Neural progenitor cell (in vitro differentiated cells): ENCODE measurements around the gene PLPPR2. TPM values are rescaled to one million over a fixed set of nuclear protein-coding genes. Genes with fewer than 3 reads are reported as not detected.
A peak's percentile ranks its signal among the peaks of the same experiment; 100 is the strongest.
"Not testable (repeated sequence)": the region's sequence is repeated elsewhere in the genome, so short reads cannot be mapped to it uniquely, and the experiment has no call there.

Experiments used
- DNase-seq: peaks from one replicate; pipeline ENCODE4 v3.0.0-alpha.2; 2016; ENCODE audit warnings: low spot score
- H2AFZ ChIP-seq: fragments of 200-600 bp; sonication (generic); replicated peaks from 2 replicates; pipeline ENCODE4 v1.6.1; 2016; ENCODE audit warnings: antibody characterized with exemption
- H3F3A ChIP-seq: fragments of 200-600 bp; sonication (generic); 2 replicates; pipeline ENCODE4 v1.6.1; 2016; ENCODE audit warnings: antibody characterized with exemption, low read depth
- H3K27ac ChIP-seq: fragments of 200-600 bp; sonication (generic); 2 replicates; pipeline ENCODE4 v1.5.1; 2016; ENCODE audit warnings: mild to moderate bottlenecking
- H3K27me3 ChIP-seq: fragments of 200-600 bp; sonication (generic); 2 replicates; pipeline ENCODE4 v1.6.1; 2016; ENCODE audit warnings: mild to moderate bottlenecking, moderate library complexity
- H3K36me3 ChIP-seq: fragments of 200-600 bp; sonication (generic); 2 replicates; pipeline ENCODE4 v1.5.1; 2016
- H3K4me1 ChIP-seq: fragments of 200-600 bp; sonication (generic); 2 replicates; pipeline ENCODE4 v1.6.1; 2016; ENCODE audit warnings: mixed run types
- H3K4me2 ChIP-seq: fragments of 200-600 bp; sonication (generic); 2 replicates; pipeline ENCODE4 v1.6.1; 2016
- H3K4me3 ChIP-seq: fragments of 200-600 bp; sonication (generic); 2 replicates; pipeline ENCODE4 v1.5.1; 2016
- H3K79me2 ChIP-seq: fragments of 200-600 bp; sonication (generic); 2 replicates; pipeline ENCODE4 v1.6.1; 2016; ENCODE audit warnings: low read depth
- H3K9ac ChIP-seq: fragments of 200-600 bp; sonication (generic); 2 replicates; pipeline ENCODE4 v1.6.1; 2016
- H3K9me3 ChIP-seq: fragments of 200-600 bp; sonication (generic); 2 replicates; pipeline ENCODE4 v1.5.1; 2016; ENCODE audit warnings: low read depth
- H4K20me1 ChIP-seq: fragments of 200-600 bp; sonication (generic); 2 replicates; pipeline ENCODE4 v1.6.1; 2016; ENCODE audit warnings: low read depth
- H3K27ac Mint-ChIP-seq: 3 replicates; pipeline ENCODE4 v1.8.0; 2021; ENCODE audit warnings: mixed read lengths
- H3K27me3 Mint-ChIP-seq: 2 replicates; pipeline ENCODE4 v1.8.0; 2022; ENCODE audit warnings: low read depth, mild to moderate bottlenecking, inconsistent platforms, moderate library complexity, mixed read lengths; ENCODE audit not compliant: insufficient read depth
- H3K36me3 Mint-ChIP-seq: 3 replicates; pipeline ENCODE4 v1.8.0; 2021; ENCODE audit warnings: mixed read lengths
- H3K4me1 Mint-ChIP-seq: 3 replicates; pipeline ENCODE4 v1.8.0; 2021; ENCODE audit warnings: mixed read lengths
- H3K4me3 Mint-ChIP-seq: 3 replicates; pipeline ENCODE4 v1.8.0; 2021; ENCODE audit warnings: mild to moderate bottlenecking, moderate library complexity, mixed read lengths
- H3K9me3 Mint-ChIP-seq: 3 replicates; pipeline ENCODE4 v1.8.0; 2020; ENCODE audit warnings: mixed read lengths
- EZH2 ChIP-seq: fragments of 200-600 bp; sonication (generic); IDR thresholded peaks from 2 replicates; pipeline ENCODE4 v1.6.1; 2017; ENCODE audit warnings: antibody characterized with exemption, mild to moderate bottlenecking, moderate library complexity
- EZH2phosphoT487 ChIP-seq: fragments of 200-600 bp; sonication (generic); IDR thresholded peaks from 2 replicates; pipeline ENCODE4 v1.6.1; 2017; ENCODE audit warnings: antibody characterized with exemption
- total RNA-seq: library from RNA; depleted of rRNA; stranded (reverse); fragments of >200 nt; gene quantifications from 2 replicates; pipeline ENCODE4 v1.2.3, GENCODE V29; 2015; ENCODE audit warnings: low replicate concordance
- TF ChIP-seq, protein P1 (sequence below): fragments of 200-600 bp; sonication (generic); IDR thresholded peaks from 2 replicates; pipeline ENCODE4 v1.5.1; 2017; ENCODE audit warnings: antibody characterized with exemption, mild to moderate bottlenecking

Gene PLPPR2
- total RNA-seq, 1 donor from 2014 or later, result 0.80 TPM

DNA sequence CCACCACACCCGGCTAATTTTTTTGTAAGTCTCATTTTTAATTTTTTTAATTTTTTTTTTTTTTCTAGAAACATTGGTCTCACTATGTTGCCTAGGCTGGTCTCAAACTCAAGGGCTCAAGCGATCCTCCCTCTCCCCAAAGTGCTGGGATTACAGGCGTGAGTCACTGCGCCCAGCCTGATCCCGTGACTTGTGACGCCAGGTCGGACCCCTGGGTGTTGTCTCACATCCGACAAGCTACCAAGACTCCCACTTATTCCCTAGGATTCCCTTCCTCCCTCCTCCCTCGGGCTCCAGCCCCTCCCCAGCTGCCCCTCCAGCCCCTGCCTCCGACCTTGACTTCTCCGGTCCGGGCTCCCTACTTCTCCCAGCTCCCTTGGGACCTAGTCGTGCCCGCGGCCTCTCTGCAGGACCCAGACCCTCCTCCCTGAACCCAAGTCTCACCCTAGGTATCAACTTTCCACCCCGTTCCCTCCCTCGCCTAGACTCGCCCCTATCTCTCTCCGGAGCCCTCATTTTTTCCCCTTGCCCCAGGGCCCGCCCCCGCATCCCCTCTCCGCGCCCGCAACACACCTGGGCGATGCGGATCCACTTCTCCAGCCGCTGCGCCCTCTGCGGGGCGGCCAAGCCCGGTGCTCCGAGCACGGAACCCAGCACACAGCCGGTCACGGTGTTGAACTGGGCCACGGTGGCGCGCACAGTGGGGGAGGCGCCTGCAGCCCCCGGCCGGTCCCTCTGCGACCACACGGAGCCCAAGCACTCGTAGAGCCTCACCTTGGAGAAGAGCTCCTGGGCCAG is 50.8 kb downstream of the PLPPR2 start:
- Mint-ChIP-seq H3K4me1 (peaks cover 10% of the 10 kb centered on the region), H3K27me3 (peaks cover 17% of the 10 kb centered on the region), H3K9me3 (no peaks in the 10 kb centered on the region), H3K27ac (no peak overlapping the region), H3K36me3 (no peaks in the 10 kb centered on the region), H3K4me3 (no peak overlapping the region)
- TF ChIP-seq, protein P1, sequence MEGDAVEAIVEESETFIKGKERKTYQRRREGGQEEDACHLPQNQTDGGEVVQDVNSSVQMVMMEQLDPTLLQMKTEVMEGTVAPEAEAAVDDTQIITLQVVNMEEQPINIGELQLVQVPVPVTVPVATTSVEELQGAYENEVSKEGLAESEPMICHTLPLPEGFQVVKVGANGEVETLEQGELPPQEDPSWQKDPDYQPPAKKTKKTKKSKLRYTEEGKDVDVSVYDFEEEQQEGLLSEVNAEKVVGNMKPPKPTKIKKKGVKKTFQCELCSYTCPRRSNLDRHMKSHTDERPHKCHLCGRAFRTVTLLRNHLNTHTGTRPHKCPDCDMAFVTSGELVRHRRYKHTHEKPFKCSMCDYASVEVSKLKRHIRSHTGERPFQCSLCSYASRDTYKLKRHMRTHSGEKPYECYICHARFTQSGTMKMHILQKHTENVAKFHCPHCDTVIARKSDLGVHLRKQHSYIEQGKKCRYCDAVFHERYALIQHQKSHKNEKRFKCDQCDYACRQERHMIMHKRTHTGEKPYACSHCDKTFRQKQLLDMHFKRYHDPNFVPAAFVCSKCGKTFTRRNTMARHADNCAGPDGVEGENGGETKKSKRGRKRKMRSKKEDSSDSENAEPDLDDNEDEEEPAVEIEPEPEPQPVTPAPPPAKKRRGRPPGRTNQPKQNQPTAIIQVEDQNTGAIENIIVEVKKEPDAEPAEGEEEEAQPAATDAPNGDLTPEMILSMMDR, result peak; percentile 32
- no peak for TF ChIP-seq EZH2phosphoT487
- DNase-seq, result peak; percentile 46
- Histone ChIP-seq H3F3A (no peaks in the 10 kb centered on the region), H3K9me3 (no peaks in the 10 kb centered on the region), H3K4me2 (no peak overlapping the region), H3K9ac (no peak overlapping the region), H3K4me3 (no peak overlapping the region), H3K79me2 (no peaks in the 10 kb centered on the region), H2AFZ (no peak overlapping the region), H3K36me3 (no peaks in the 10 kb centered on the region), H3K27me3 (no peaks in the 10 kb centered on the region), H3K27ac (no peak overlapping the region), H4K20me1 (no peaks in the 10 kb centered on the region), H3K4me1 (no peaks in the 10 kb centered on the region)

DNA sequence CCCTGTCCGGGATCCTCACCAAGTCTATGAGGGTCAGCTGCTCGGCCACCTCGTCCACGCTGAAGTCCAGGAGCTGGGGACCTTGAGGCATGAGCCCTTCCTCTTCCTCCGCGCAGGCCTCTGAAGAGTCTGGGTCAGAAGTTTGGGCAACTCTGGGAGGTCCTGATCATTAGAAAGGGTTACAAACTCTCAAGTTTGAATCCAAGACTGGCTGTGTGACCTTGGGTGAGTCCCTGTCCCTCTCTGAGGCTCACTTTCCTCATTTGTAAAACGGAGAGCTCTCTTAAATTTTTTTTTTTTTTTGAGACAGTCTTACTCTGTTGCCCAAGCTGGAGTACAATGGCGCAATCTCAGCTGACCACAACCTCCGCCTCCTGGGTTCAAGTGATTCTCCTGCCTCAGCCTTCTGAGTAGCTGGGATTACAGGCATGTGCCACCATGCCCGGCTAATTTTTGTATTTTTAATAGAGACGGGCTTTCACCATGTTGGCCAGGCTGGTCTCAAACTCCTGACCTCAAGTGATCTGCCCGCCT is 51.5 kb downstream of the PLPPR2 start:
- H4K20me1 ChIP-seq, H3K9me3 ChIP-seq, H3K4me2 ChIP-seq, H3K27me3 ChIP-seq, H3K9ac ChIP-seq, H3K27ac Mint-ChIP-seq, H3F3A ChIP-seq, H3K9me3 Mint-ChIP-seq, H3K36me3 Mint-ChIP-seq, H3K36me3 ChIP-seq, H3K79me2 ChIP-seq, H3K4me3 ChIP-seq, H3K4me1 ChIP-seq, H3K4me3 Mint-ChIP-seq, DNase-seq, H3K27ac ChIP-seq, H2AFZ ChIP-seq: not testable (repeated sequence)
- H3K27me3 Mint-ChIP-seq, result peaks cover 15% of the 10 kb centered on the region
- peaks cover 10% of the 10 kb centered on the region for H3K4me1 Mint-ChIP-seq

DNA sequence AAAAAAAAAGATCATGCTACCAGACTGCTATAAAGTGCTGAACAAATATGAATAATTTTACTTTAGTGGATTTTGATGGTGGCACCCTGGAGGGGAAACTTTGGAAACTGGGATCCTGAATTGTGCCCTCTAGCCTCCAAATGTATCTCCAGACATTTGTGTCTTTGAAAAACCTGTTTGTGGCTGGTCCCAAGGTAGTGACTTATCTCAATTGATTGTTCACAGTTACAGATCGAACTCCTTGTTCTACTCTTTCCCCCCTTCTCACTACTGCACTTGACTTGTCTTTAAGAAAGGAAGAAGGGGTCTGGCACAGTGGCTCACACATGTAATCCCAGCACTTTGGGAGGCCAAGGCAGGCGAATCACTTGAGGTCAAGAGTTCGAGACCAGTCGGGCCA is 53.4 kb downstream of the PLPPR2 start:
- Histone ChIP-seq H4K20me1 (no peaks in the 10 kb centered on the region), H3F3A (no peaks in the 10 kb centered on the region), H3K9ac (no peak overlapping the region), H3K27ac (no peak overlapping the region), H3K9me3 (no peaks in the 10 kb centered on the region), H3K79me2 (no peaks in the 10 kb centered on the region), H3K4me1 (no peaks in the 10 kb centered on the region), H3K36me3 (no peaks in the 10 kb centered on the region), H3K4me2 (no peak overlapping the region), H3K4me3 (no peak overlapping the region), H2AFZ (no peak overlapping the region), H3K27me3 (no peaks in the 10 kb centered on the region)
- H3K36me3 Mint-ChIP-seq, result no peaks in the 10 kb centered on the region
- no peaks in the 10 kb centered on the region for H3K9me3 Mint-ChIP-seq
- no peak overlapping the region for H3K4me3 Mint-ChIP-seq
- TF ChIP-seq, protein P1, result no peak
- no peak for TF ChIP-seq EZH2
- TF ChIP-seq EZH2phosphoT487, result no peak
- DNase-seq, result no peak
- H3K27ac Mint-ChIP-seq, result no peak overlapping the region
- H3K4me1 Mint-ChIP-seq, result peaks cover 10% of the 10 kb centered on the region
- H3K27me3 Mint-ChIP-seq, result peaks cover 15% of the 10 kb centered on the region

DNA sequence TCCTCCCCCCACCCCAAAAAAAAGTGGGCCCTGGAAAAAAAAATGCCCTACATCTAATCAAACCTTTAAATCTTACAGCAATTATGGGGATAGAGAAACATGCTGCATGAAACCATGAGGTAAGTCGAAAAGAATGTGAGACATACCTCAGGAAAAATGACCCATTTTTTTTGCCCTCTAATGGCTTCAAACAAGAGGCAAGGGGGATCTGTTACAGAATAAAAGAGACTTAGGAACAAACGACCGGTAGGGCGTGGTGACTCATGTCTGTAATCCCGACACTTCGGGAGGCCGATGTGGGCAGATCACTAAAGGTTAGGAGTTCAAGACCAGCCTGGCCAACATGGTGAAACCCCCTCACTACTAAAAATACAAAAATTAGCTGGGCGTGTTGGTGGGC is 55.5 kb downstream of the PLPPR2 start:
- H3K79me2 ChIP-seq, result no peaks in the 10 kb centered on the region

More for the DNA sequence above, 55.5 kb downstream of the PLPPR2 start:
- H3K9ac ChIP-seq, result no peak overlapping the region
- H3K4me2 ChIP-seq, result no peak overlapping the region
- no peaks in the 10 kb centered on the region for H3K36me3 Mint-ChIP-seq
- no peak overlapping the region for H3K27ac ChIP-seq
- H3K4me3 ChIP-seq, result no peak overlapping the region
- H3K27me3 ChIP-seq, result no peaks in the 10 kb centered on the region
- H3K9me3 ChIP-seq, result no peaks in the 10 kb centered on the region
- no peaks in the 10 kb centered on the region for H4K20me1 ChIP-seq
- H3K9me3 Mint-ChIP-seq, result no peaks in the 10 kb centered on the region
- peaks cover 17% of the 10 kb centered on the region for H3K27me3 Mint-ChIP-seq
- no peaks in the 10 kb centered on the region for H3F3A ChIP-seq
- no peaks in the 10 kb centered on the region for H3K36me3 ChIP-seq
- no peaks in the 10 kb centered on the region for H3K4me1 Mint-ChIP-seq
- H2AFZ ChIP-seq, result no peak overlapping the region
- H3K4me3 Mint-ChIP-seq, result no peak overlapping the region
- TF ChIP-seq EZH2phosphoT487, result no peak
- no peak for TF ChIP-seq EZH2
- TF ChIP-seq, protein P1, result no peak
- no peaks in the 10 kb centered on the region for H3K4me1 ChIP-seq
- H3K27ac Mint-ChIP-seq, result no peak overlapping the region
- no peak for DNase-seq
